HUES6 (cell line): ENCODE measurements around the gene CDC14B.

Experiments used
- H3K27ac ChIP-seq: 2 replicates; pipeline ENCODE4 v1.7.0; 2013; ENCODE audit warnings: low read depth, mild to moderate bottlenecking, low read length, inconsistent platforms
- H3K27me3 ChIP-seq: 2 replicates; pipeline ENCODE4 v1.6.1; 2013; ENCODE audit warnings: low read length; ENCODE audit not compliant: control insufficient read depth, insufficient read depth
- H3K36me3 ChIP-seq: 2 replicates; pipeline ENCODE4 v1.6.1; 2013; ENCODE audit warnings: low read length; ENCODE audit not compliant: control insufficient read depth, insufficient read depth
- H3K4me1 ChIP-seq: 2 replicates; pipeline ENCODE4 v1.6.1; 2013; ENCODE audit warnings: low read length; ENCODE audit not compliant: control insufficient read depth, insufficient read depth
- H3K4me3 ChIP-seq: 2 replicates; pipeline ENCODE4 v1.5.1; 2013; ENCODE audit warnings: low read depth, low read length
- H3K9ac ChIP-seq: one replicate; pipeline ENCODE4 v1.6.1; 2013; ENCODE audit warnings: mild to moderate bottlenecking, low read length
- H3K9me3 ChIP-seq: 2 replicates; pipeline ENCODE4 v1.6.1; 2013; ENCODE audit warnings: low read depth, low read length; ENCODE audit not compliant: control insufficient read depth, insufficient read depth

The CDC14B gene

DNA sequence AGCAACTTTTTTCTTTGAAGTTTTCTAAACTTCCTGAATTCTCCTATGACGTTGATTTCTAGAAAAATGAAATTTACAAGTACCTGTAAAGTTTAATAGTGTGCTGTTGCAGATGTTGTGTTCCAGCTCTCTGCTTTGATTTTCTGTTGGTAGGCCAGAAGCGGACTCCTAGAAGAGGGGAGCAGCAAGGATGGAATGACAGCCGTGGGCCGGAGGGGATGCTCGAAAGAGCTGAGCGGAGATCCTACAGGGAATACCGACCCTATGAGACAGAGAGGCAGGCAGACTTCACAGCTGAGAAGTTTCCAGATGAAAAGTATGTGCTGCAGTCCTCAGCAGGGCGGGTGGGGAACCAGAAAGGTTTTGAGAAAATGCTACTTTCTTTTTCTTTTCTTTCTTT, 161.4 kb downstream of the CDC14B start:
- Histone ChIP-seq H3K36me3 (peaks cover 10% of the 10 kb centered on the region), H3K27me3 (no peaks in the 10 kb centered on the region)

GRCh38 chr9:96457266-96457665, 162.4 kb downstream of the CDC14B start:
- Histone ChIP-seq H3K27ac (no peak overlapping the region), H3K36me3 (peaks cover 10% of the 10 kb centered on the region), H3K4me3 (no peak overlapping the region), H3K9ac (no peak overlapping the region), H3K9me3 (no peaks in the 10 kb centered on the region), H3K27me3 (no peaks in the 10 kb centered on the region), H3K4me1 (peaks cover 18% of the 10 kb centered on the region)

More for the DNA sequence above, 161.4 kb downstream of the CDC14B start:
- Histone ChIP-seq H3K4me3 (no peak overlapping the region), H3K27ac (no peak overlapping the region), H3K9me3 (no peaks in the 10 kb centered on the region), H3K4me1 (peaks cover 23% of the 10 kb centered on the region), H3K9ac (no peak overlapping the region)

GRCh38 chr9:96453625-96454024, 166.0 kb downstream of the CDC14B start:
- Histone ChIP-seq H3K9ac (no peak overlapping the region), H3K27me3 (peaks cover 16% of the 10 kb centered on the region), H3K27ac (no peak overlapping the region), H3K36me3 (peaks cover 2% of the 10 kb centered on the region; the same call in 1 of the 2 replicates), H3K4me1 (peaks cover 3% of the 10 kb centered on the region; the same call in 1 of the 2 replicates), H3K9me3 (no peaks in the 10 kb centered on the region), H3K4me3 (no peak overlapping the region)

GRCh38 chr9:96450613-96451528, 168.8 kb downstream of the CDC14B start:
- Histone ChIP-seq H3K4me3 (peak overlapping the region; percentile 92), H3K27ac (no peak overlapping the region), H3K4me1 (peaks cover 3% of the 10 kb centered on the region; the same call in 1 of the 2 replicates), H3K9ac (peak overlapping the region; percentile 86), H3K9me3 (no peaks in the 10 kb centered on the region), H3K27me3 (peaks cover 25% of the 10 kb centered on the region), H3K36me3 (no peaks in the 10 kb centered on the region)
